Erythroblast (primary cell): ENCODE data around the gene ANXA2R.

ENCODE experiments used
- DNase-seq, 2 experiments: peaks; one replicate each; lab custom pipeline; 2025; lab: John Stamatoyannopoulos, UW
- GATA1 ChIP-seq: IDR thresholded peaks from 2 replicates; pipeline ENCODE4 v1.6.1; 2011; ENCODE audit warnings: low read depth, mild to moderate bottlenecking, control low read depth, low read length, moderate library complexity
- POLR2A ChIP-seq: IDR thresholded peaks from 2 replicates; pipeline ENCODE4 v1.6.1; 2011; ENCODE audit warnings: mild to moderate bottlenecking, low read length

ANXA2R gene

DNA sequence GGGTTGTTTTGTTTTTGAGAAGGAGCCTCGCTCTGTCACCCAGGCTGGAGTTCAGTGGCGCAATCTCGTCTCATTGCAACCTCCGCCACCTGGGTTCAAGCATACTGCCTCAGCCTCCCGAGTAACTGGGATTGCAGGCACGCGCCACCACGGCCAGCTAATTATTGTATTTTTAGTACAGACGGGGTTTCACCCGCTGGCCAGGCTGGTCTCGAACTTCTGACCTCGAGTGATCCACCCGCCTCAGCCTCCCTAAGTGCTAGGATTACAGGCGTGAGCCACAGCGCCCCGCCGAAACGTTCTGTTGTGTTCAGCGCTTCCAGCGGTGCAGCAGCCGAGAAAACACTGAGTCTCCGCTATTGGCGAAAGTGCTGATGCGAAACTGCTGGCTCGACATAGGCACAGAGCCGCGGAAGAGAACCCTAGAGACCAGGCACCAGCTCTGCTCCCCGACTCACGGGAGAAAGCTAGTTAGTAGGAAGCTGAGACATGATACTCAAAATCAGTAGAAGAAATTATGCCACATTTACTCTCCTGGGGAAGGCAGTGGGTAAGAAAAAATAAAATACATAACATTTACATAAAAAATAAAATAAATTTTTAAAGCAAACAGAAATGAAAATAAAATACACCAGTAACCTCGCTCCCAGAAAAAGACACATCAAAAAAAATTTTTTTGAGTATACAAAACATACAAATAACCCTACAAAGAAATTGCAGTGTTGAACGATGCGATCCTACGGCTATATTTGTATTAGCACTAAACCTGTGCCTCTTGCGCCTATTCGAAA lies 31.6 kb downstream of the ANXA2R start:
- peak; percentile 96 for DNase-seq
- TF ChIP-seq GATA1 (no peak), POLR2A (no peak)

DNA sequence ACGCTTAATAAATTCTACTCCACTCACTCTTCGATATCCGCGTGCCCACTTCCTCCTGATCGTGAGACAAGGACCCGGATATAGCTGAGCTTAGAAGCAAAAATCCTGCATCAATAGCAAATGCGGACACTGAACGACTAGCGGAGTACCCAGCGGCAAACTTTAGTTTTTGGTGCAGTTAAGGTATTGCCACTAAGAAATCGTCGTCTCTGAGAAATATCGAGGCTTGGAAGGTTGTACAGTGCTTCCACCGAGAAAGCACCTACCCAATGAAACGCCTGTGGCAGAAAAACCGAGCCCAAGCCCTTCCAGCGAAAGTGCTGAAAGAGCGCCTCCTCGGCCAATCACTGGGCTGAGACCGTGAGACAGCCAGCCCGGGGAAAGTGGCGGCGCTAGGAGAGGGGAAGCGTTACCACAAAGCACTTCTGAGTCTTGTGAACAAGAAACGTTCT lies 32.2 kb downstream of the ANXA2R start:
- DNase-seq, result peak; percentile 91 to 93
- TF ChIP-seq GATA1 (peak; percentile 2), POLR2A (peak; percentile 86)

- peak; percentile 97 to 98 for DNase-seq
- peak; percentile 94 for TF ChIP-seq POLR2A
- TF ChIP-seq GATA1, result peak; percentile 55
Observed at GRCh38 chr5:43007246-43007910, 32.7 kb downstream of the ANXA2R start.

- DNase-seq, result no peak
- TF ChIP-seq GATA1, result no peak
- no peak for TF ChIP-seq POLR2A
Observed at GRCh38 chr5:43006424-43007202, 33.5 kb downstream of the ANXA2R start.

- TF ChIP-seq GATA1, result no peak
- DNase-seq, result no peak
Observed at GRCh38 chr5:43005031-43005430, 35.1 kb downstream of the ANXA2R start.

GRCh38 chr5:43001748-43002147 lies 38.4 kb downstream of the ANXA2R start:
- TF ChIP-seq POLR2A (no peak), GATA1 (no peak)
- no peak for DNase-seq

GRCh38 chr5:43000914-43001313 lies 39.2 kb downstream of the ANXA2R start:
- no peak for TF ChIP-seq POLR2A
- TF ChIP-seq GATA1, result no peak
- no peak for DNase-seq

- TF ChIP-seq GATA1 (no peak), POLR2A (no peak)
- DNase-seq, result peak; percentile 64 to 72
Observed at GRCh38 chr5:43000111-43000840, 39.8 kb downstream of the ANXA2R start.

DNA sequence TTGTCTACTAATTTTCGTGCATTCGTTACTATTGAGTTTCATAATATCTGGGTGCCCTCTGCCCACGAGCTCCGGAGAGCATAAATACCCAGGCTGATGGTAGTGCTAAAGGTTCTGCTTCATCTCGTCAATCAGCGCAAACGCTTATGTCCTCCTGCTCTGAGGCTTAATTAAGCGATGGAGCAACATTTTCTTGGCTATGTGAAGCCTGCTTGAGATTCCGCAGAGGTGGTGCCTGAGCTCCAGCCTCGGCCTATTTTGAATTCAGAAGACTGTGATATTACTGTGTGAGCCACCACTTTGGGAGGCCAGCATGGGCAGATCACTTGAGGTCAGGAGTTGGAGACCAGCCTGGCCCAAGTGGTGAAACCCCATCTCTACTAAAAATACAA lies 44.8 kb downstream of the ANXA2R start:
- no peak for DNase-seq
- TF ChIP-seq POLR2A (no peak), GATA1 (no peak)

DNA sequence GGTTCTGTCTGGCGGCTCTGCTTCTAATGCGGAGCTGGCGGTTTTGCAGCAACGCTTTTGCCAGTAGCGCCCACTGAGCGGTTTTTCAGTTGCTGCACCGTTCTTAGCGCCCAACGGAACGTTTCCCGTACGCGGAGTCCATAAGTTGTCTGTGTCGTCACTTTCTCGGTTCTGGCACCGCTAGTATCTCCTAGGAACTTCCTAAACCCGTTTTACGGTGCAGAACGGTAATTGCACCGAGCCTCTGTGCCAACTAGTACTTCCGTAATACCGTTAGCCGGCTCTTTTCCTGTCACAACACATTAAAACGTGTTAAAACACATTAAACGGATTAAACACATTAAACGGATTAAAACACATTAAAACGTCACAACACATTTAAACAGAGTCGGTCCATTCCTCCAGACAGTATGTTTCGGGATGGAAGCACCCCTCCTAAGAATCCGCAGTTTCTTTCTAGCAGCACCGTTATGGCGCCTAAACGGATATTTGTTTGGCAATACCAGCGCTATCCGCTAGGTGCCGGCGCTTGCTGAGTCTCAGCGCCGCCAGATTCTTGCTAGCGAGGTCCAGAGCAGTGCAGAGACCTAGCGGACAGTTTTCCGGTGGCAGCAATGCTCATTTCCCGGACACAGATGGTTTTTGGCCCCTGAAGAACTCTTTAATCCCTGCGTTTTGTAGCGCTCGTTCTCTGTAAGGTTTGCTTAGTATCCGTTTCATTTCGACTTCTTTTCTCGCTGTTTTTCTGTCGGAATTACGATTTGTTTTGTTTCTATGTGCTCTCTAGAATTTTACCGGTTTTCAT lies 45.4 kb downstream of the ANXA2R start:
- no peak for TF ChIP-seq GATA1
- TF ChIP-seq POLR2A, result peak; percentile 90
- DNase-seq, result peak; percentile 93 to 95

- no peak for DNase-seq
- TF ChIP-seq GATA1 (no peak), POLR2A (no peak)
Observed at GRCh38 chr5:42994246-42994554, 45.9 kb downstream of the ANXA2R start.

- TF ChIP-seq GATA1, result no peak
- no peak for TF ChIP-seq POLR2A
- peak; percentile 86 to 89 for DNase-seq
Observed at GRCh38 chr5:42993516-42994245, 46.4 kb downstream of the ANXA2R start.
